Epithelial cell of esophagus (primary cell): ENCODE measurements around the gene REP15.

Experiments
- DNase-seq: peaks from one replicate; pipeline ENCODE4 v3.0.0; 2010; ENCODE audit warnings: low read depth
- H3K4me3 ChIP-seq: 2 replicates; pipeline ENCODE4 v1.5.1; 2011; ENCODE audit warnings: mild to moderate bottlenecking, low read length, control low read depth
- TF ChIP-seq, protein P1 (sequence below): IDR thresholded peaks from 2 replicates; pipeline ENCODE4 v1.5.1; 2011; ENCODE audit warnings: low read depth, mild to moderate bottlenecking, low read length, control low read depth, inconsistent platforms; ENCODE audit not compliant: insufficient read depth; ENCODE audit errors: missing control alignments

REP15 gene

DNA sequence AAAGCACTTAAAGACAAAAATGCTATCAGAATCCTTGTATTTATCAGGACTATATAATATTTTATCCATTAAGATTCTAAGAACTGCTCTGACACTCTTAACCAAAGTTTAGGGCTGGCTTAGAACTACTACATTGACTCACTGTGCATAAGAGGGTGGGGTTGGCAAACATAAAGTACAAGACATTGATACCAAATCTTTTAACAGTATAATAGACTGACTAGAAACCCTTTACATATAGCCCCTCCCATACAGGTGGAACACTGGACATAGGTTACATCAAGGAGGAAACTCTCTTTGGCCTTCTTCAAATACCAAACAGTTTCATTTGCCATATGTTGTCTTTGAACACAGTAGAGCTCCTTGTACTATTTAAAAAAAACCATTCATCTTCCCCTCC lies 15.6 kb upstream of the REP15 start:
- no peak for DNase-seq
- H3K4me3 ChIP-seq, result no peak overlapping the region
- TF ChIP-seq, protein P1, sequence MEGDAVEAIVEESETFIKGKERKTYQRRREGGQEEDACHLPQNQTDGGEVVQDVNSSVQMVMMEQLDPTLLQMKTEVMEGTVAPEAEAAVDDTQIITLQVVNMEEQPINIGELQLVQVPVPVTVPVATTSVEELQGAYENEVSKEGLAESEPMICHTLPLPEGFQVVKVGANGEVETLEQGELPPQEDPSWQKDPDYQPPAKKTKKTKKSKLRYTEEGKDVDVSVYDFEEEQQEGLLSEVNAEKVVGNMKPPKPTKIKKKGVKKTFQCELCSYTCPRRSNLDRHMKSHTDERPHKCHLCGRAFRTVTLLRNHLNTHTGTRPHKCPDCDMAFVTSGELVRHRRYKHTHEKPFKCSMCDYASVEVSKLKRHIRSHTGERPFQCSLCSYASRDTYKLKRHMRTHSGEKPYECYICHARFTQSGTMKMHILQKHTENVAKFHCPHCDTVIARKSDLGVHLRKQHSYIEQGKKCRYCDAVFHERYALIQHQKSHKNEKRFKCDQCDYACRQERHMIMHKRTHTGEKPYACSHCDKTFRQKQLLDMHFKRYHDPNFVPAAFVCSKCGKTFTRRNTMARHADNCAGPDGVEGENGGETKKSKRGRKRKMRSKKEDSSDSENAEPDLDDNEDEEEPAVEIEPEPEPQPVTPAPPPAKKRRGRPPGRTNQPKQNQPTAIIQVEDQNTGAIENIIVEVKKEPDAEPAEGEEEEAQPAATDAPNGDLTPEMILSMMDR, result no peak

GRCh38 chr12:27682534-27682933 lies 13.7 kb upstream of the REP15 start:
- no peak for DNase-seq
- H3K4me3 ChIP-seq, result no peak overlapping the region
- TF ChIP-seq, protein P1, result no peak

DNA sequence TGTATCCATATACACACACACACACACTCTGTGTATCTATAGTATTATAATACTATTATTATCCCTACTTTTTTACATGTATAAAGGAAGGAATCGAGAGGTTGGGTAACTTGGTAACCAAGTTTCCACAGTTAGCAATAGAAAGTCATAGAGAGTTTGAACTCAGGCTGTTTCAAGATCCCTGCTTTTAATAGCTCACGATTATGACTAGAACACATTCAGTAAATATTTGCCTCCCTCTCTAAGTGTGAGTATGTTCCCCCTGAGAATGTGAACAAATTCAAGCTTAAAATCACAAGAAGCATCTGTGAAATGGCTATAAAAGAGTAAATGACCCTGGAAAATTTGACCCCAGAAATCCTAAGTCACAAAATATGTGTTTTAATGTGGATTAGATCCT lies 11.0 kb upstream of the REP15 start:
- TF ChIP-seq, protein P1, result no peak
- DNase-seq, result no peak
- H3K4me3 ChIP-seq, result no peak overlapping the region

DNA sequence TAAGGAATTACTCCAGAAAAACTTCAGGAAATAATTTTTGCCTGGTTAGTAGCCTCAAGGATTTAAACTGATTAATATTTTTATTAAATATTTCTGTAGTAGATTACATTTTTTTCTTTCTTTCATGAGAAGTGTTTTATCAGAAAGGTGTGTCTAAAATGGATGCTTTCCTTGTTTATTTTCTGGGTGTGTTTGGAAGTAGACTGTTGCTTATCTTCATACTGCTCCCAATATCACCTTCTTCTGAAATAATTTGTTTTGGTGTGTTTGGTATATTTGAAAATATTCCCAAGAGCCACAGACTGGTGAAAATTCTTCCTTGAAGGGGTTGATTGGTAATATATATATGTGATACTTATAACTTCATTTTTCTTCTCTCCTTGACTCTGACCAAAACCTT lies 10.1 kb upstream of the REP15 start:
- no peak overlapping the region for H3K4me3 ChIP-seq
- TF ChIP-seq, protein P1, result no peak
- DNase-seq, result no peak

DNA sequence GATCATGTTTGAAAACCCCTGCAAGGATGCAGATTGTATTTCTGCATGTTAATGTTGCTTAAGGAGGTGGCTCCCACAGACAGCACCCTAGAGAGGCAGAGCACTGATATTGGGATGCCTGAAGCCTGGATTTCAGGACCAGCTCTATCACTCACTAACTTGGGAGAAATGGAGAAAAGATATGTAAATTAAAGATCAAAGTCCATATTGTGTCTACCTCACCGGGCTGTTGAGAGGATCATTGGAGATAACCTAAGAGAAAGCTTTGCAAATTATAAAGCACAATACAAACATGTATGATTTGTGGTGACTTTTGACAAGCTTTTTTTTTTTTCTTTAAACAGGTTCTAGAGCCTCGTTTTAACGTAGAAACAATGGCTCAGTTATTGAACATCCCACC lies 7.6 kb upstream of the REP15 start:
- H3K4me3 ChIP-seq, result no peak overlapping the region
- TF ChIP-seq, protein P1, result no peak
- DNase-seq, result no peak

- TF ChIP-seq, protein P1, result no peak
- H3K4me3 ChIP-seq, result no peak overlapping the region
- no peak for DNase-seq
These were observed 6.6 kb upstream of the REP15 start for GRCh38 chr12:27689558-27690180.

GRCh38 chr12:27693403-27693802 lies 2.8 kb upstream of the REP15 start:
- H3K4me3 ChIP-seq, result no peak overlapping the region
- DNase-seq, result no peak
- TF ChIP-seq, protein P1, result no peak
